Vagina (tissue), 2 donors: ENCODE data around the gene NR1I2.

ENCODE experiments used
- POLR2AphosphoS5 ChIP-seq, 2 donors: sonication (generic); formaldehyde crosslinking; IDR thresholded peaks; one replicate each; pipeline ENCODE4 v1.9.0; 2017; ENCODE audit warnings: antibody characterized with exemption in 2 of 2, mild to moderate bottlenecking in 2 of 2, low read depth in 1 of 2; ENCODE audit not compliant: insufficient read depth in 1 of 2
- TF ChIP-seq, protein P1 (sequence below), 3 experiments: fragments of 450-650 bp in 2 of 3; fragments of 200-600 bp in 1 of 3; sonication (generic) in 1 of 3; IDR thresholded peaks; one replicate each; pipeline ENCODE4 v1.5.1; 2017 to 2019; ENCODE audit warnings: antibody characterized with exemption in 3 of 3, mild to moderate bottlenecking in 2 of 3, moderate library complexity in 2 of 3

DNA sequence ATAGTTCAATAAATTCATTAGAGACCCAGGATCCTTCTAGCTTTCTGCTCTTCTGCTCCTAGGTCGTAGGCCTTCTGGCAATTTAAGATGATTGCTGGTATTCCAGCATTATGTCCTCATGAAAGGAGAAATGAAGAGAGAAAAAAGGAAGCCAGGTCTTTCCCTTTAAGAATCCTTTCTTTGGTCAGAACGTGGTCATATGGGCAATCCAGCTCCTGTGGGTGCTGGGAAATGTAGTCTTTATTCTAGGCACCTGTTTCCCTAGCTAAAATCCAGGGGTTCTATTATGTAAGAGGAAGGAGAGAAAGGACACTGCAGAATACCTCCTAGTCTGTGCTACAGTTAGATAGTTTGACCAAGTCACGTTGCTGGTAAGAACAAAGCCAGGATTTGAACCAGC is 35.5 kb upstream of the NR1I2 start:
- TF ChIP-seq, protein P1, sequence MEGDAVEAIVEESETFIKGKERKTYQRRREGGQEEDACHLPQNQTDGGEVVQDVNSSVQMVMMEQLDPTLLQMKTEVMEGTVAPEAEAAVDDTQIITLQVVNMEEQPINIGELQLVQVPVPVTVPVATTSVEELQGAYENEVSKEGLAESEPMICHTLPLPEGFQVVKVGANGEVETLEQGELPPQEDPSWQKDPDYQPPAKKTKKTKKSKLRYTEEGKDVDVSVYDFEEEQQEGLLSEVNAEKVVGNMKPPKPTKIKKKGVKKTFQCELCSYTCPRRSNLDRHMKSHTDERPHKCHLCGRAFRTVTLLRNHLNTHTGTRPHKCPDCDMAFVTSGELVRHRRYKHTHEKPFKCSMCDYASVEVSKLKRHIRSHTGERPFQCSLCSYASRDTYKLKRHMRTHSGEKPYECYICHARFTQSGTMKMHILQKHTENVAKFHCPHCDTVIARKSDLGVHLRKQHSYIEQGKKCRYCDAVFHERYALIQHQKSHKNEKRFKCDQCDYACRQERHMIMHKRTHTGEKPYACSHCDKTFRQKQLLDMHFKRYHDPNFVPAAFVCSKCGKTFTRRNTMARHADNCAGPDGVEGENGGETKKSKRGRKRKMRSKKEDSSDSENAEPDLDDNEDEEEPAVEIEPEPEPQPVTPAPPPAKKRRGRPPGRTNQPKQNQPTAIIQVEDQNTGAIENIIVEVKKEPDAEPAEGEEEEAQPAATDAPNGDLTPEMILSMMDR (IDR thresholded peaks at IDR 0.05), result no peak
- no peak for TF ChIP-seq POLR2AphosphoS5 (IDR thresholded peaks at IDR 0.05; ENCODE audit: insufficient read depth in 1 of 2, low read depth in 1 of 2)
